H1 (cell line): Measurements from ENCODE around the gene TRIOBP. TPM values are rescaled to one million over a fixed set of nuclear protein-coding genes. Genes with fewer than 3 reads are reported as not detected.

Source experiments
- EGR1 ChIP-seq: IDR thresholded peaks from 2 replicates; pipeline ENCODE4 v1.6.1; 2011; ENCODE audit warnings: low read depth, low read length, borderline replicate concordance
- KDM5A ChIP-seq: fragments of 200-600 bp; IDR thresholded peaks from 2 replicates; pipeline ENCODE4 v1.7.1; 2012; ENCODE audit warnings: mild to moderate bottlenecking, low read length, inconsistent platforms, mixed read lengths
- polyA plus RNA-seq, 7 experiments: library from polyadenylated mRNA; depleted of rRNA in 3 of 7; stranded (reverse) in 5 of 7; unstranded in 2 of 7; fragments of >200 nt in 5 of 7; fragments of 200-250 nt in 2 of 7; gene quantifications; 1 replicate in 5 of 7; 2 replicates in 1 of 7; 4 replicates in 1 of 7; pipeline versions ENCODE4 v1.2.1 to v1.2.3, GENCODE V29; 2011 to 2013; ENCODE audit warnings: missing spikeins in 2 of 7, mixed read lengths in 2 of 7
- small RNA-seq: library from polyadenylated mRNA; stranded (forward); fragments of <200 nt; extraction: miRNeasy Mini kit (QIAGEN cat#:217004); gene quantifications from one replicate; pipeline ENCODE3, GENCODE V24; 2013; ENCODE audit not compliant: insufficient read depth
- total RNA-seq: library from RNA; stranded (reverse); fragmentation: NEBNext Ultra II Directional; extraction: Animal tissue kit (Norgen Biotek cat#: 25700); gene quantifications from 2 replicates; pipeline ENCODE4 v1.2.1, GENCODE V29; 2021

The TRIOBP gene
- total and polyA plus RNA-seq, 2 of the 8 experiments (the other 6 are each of a cell fraction or from before 2014, with no cell fraction given), result 18.2 to 27.3 TPM

GRCh38 chr22:37824674-37825641 is 128.1 kb downstream of the TRIOBP start (continued):
- no peak for TF ChIP-seq KDM5A
- TF ChIP-seq EGR1, result no peak

Small RNA genes within 50 kb of the gene (small RNA-seq; reads per million reads assigned to genes)
- not detected for gene RN7SL385P

Other genes with a start within 250 kb of the TRIOBP start
- gene MFNG, start 210.7 kb upstream of the TRIOBP start, total RNA-seq, result 1.7 and 1.8 TPM in 2 replicates
- 5.5 and 8.0 TPM in 2 replicates for gene MFNG, start 210.7 kb upstream of the TRIOBP start, polyA plus RNA-seq (2011; rRNA removed)
- gene CARD10, start 177.6 kb upstream of the TRIOBP start, total RNA-seq, result 14.4 and 14.6 TPM in 2 replicates
- gene CARD10, start 177.6 kb upstream of the TRIOBP start, polyA plus RNA-seq (2011; rRNA removed), result 13.5 and 17.4 TPM in 2 replicates
- gene CDC42EP1, start 136.6 kb upstream of the TRIOBP start, total RNA-seq, result 10.1 and 11.2 TPM in 2 replicates
- gene CDC42EP1, start 136.6 kb upstream of the TRIOBP start, polyA plus RNA-seq (2011; rRNA removed), result 8.3 and 15.4 TPM in 2 replicates
- not detected in 2 replicates for gene LGALS2, start 117.0 kb upstream of the TRIOBP start, total RNA-seq
- not detected in 2 replicates for gene LGALS2, start 117.0 kb upstream of the TRIOBP start, polyA plus RNA-seq (2011; rRNA removed)
- 46.5 and 49.3 TPM in 2 replicates for gene GGA1, start 88.2 kb upstream of the TRIOBP start, total RNA-seq
- 57.2 and 81.0 TPM in 2 replicates for gene GGA1, start 88.2 kb upstream of the TRIOBP start, polyA plus RNA-seq (2011; rRNA removed)
- gene SH3BP1, start 57.4 kb upstream of the TRIOBP start, total RNA-seq, result 32.4 and 40.3 TPM in 2 replicates
- gene SH3BP1, start 57.4 kb upstream of the TRIOBP start, polyA plus RNA-seq (2011; rRNA removed), result 23.9 and 34.8 TPM in 2 replicates
- 35.7 and 36.6 TPM in 2 replicates for gene PDXP, start 38.3 kb upstream of the TRIOBP start, total RNA-seq
- 67.7 and 74.8 TPM in 2 replicates for gene PDXP, start 38.3 kb upstream of the TRIOBP start, polyA plus RNA-seq (2011; rRNA removed)
- 12.0 and 14.9 TPM in 2 replicates for gene LGALS1, start 21.4 kb upstream of the TRIOBP start, total RNA-seq
- gene LGALS1, start 21.4 kb upstream of the TRIOBP start, polyA plus RNA-seq (2011; rRNA removed), result 92.4 and 101 TPM in 2 replicates
- 26.7 and 28.3 TPM in 2 replicates for gene NOL12, start 10.7 kb upstream of the TRIOBP start, total RNA-seq
- gene NOL12, start 10.7 kb upstream of the TRIOBP start, polyA plus RNA-seq (2011; rRNA removed), result 25.3 TPM in 2 replicates
- 24.3 and 24.5 TPM in 2 replicates for gene GCAT, start 110.9 kb downstream of the TRIOBP start, total RNA-seq
- gene GCAT, start 110.9 kb downstream of the TRIOBP start, polyA plus RNA-seq (2011; rRNA removed), result 47.5 and 51.7 TPM in 2 replicates
- 0.46 and 0.84 TPM in 2 replicates for gene GALR3, start 126.3 kb downstream of the TRIOBP start, total RNA-seq
- gene GALR3, start 126.3 kb downstream of the TRIOBP start, polyA plus RNA-seq (2011; rRNA removed), result 0.77 and 1.1 TPM in 2 replicates
- gene ANKRD54, start 147.3 kb downstream of the TRIOBP start, total RNA-seq, result 13.3 and 13.7 TPM in 2 replicates
- gene ANKRD54, start 147.3 kb downstream of the TRIOBP start, polyA plus RNA-seq (2011; rRNA removed), result 16.7 and 18.8 TPM in 2 replicates
- 622 and 639 TPM in 2 replicates for gene EIF3L, start 152.4 kb downstream of the TRIOBP start, total RNA-seq
- 588 and 886 TPM in 2 replicates for gene EIF3L, start 152.4 kb downstream of the TRIOBP start, polyA plus RNA-seq (2011; rRNA removed)
- gene MICALL1, start 209.2 kb downstream of the TRIOBP start, total RNA-seq, result 25.8 and 32.1 TPM in 2 replicates
- gene MICALL1, start 209.2 kb downstream of the TRIOBP start, polyA plus RNA-seq (2011; rRNA removed), result 17.7 and 23.4 TPM in 2 replicates